HepG2 (cell line): ENCODE measurements around the gene FNDC3B. TPM values are rescaled to one million over a fixed set of nuclear protein-coding genes. Genes with fewer than 3 reads are reported as not detected.
A peak's percentile ranks its signal among the peaks of the same experiment; 100 is the strongest.

Experiments
- BRCA1 ChIP-seq: sonication (generic); formaldehyde crosslinking; IDR thresholded peaks from 2 replicates; pipeline ENCODE4 v1.4.0; 2020; ENCODE audit warnings: missing genetic modification reagents
- CC2D1A ChIP-seq: sonication (generic); formaldehyde crosslinking; IDR thresholded peaks from 2 replicates; pipeline ENCODE4 v1.8.1; 2023; ENCODE audit warnings: mild to moderate bottlenecking, missing genetic modification reagents
- FOXK1 ChIP-seq: sonication (generic); formaldehyde crosslinking; IDR thresholded peaks from 2 replicates; pipeline ENCODE4 v1.4.0; 2020; ENCODE audit warnings: low read depth, missing genetic modification reagents, borderline replicate concordance
- GZF1 ChIP-seq: sonication (generic); formaldehyde crosslinking; IDR thresholded peaks from 2 replicates; pipeline ENCODE4 v1.5.1; 2020; ENCODE audit warnings: mild to moderate bottlenecking, missing genetic modification reagents
- KLF16 ChIP-seq, 2 experiments: sonication (generic) in 1 of 2; formaldehyde crosslinking in 1 of 2; IDR thresholded peaks; 2 replicates each; pipeline versions ENCODE4 v1.6.1 to v1.8.0; 2016 to 2023; ENCODE audit warnings: missing genetic modification reagents in 2 of 2, missing compliant biosample characterization in 1 of 2
- MED1 ChIP-seq: sonication (generic); formaldehyde crosslinking; IDR thresholded peaks from 2 replicates; pipeline ENCODE4 v1.4.0; 2020; ENCODE audit warnings: missing genetic modification reagents
- NR2F2 ChIP-seq: IDR thresholded peaks from 2 replicates; pipeline ENCODE4 v1.6.1; 2012; ENCODE audit warnings: low read depth, inconsistent platforms, borderline replicate concordance
- PAF1 ChIP-seq: IDR thresholded peaks from 2 replicates; pipeline ENCODE4 v1.6.1; 2016; ENCODE audit warnings: missing genetic modification reagents, missing compliant biosample characterization
- SALL1 ChIP-seq: sonication (generic); formaldehyde crosslinking; IDR thresholded peaks from 2 replicates; pipeline ENCODE4 v1.8.0; 2022; ENCODE audit warnings: mild to moderate bottlenecking, missing genetic modification reagents
- SOX5 ChIP-seq: IDR thresholded peaks from 2 replicates; pipeline ENCODE4 v1.6.1; 2016; ENCODE audit warnings: borderline replicate concordance
- ZNF333 ChIP-seq: sonication (generic); formaldehyde crosslinking; IDR thresholded peaks from 2 replicates; pipeline ENCODE4 v1.4.0; 2020; ENCODE audit warnings: mild to moderate bottlenecking, missing genetic modification reagents, borderline replicate concordance
- ZNF383 ChIP-seq: sonication (generic); formaldehyde crosslinking; IDR thresholded peaks from 2 replicates; pipeline ENCODE4 v1.4.0; 2020; ENCODE audit warnings: missing genetic modification reagents, mild to moderate bottlenecking, borderline replicate concordance
- ZNF569 ChIP-seq: sonication (generic); formaldehyde crosslinking; IDR thresholded peaks from 2 replicates; pipeline ENCODE4 v1.5.0; 2020; ENCODE audit warnings: mild to moderate bottlenecking, missing genetic modification reagents, moderate library complexity, borderline replicate concordance
- ZNF572 ChIP-seq: sonication (generic); formaldehyde crosslinking; IDR thresholded peaks from 2 replicates; pipeline ENCODE4 v1.5.1; 2020; ENCODE audit warnings: mild to moderate bottlenecking, missing genetic modification reagents
- ZNF577 ChIP-seq: sonication (generic); formaldehyde crosslinking; IDR thresholded peaks from 2 replicates; pipeline ENCODE4 v1.4.0; 2020; ENCODE audit warnings: mild to moderate bottlenecking, low read depth, missing genetic modification reagents, borderline replicate concordance
- ZNF713 ChIP-seq: sonication (generic); formaldehyde crosslinking; IDR thresholded peaks from 2 replicates; pipeline ENCODE4 v1.4.0; 2020; ENCODE audit warnings: mild to moderate bottlenecking, missing genetic modification reagents
- polyA plus RNA-seq, 8 experiments: library from polyadenylated mRNA; depleted of rRNA in 3 of 8; stranded (reverse) in 7 of 8; unstranded in 1 of 8; fragments of >200 nt; fragmentation: Illumina TruSeq in 4 of 8; extraction: Trizol in 4 of 8; gene quantifications; 2 replicates each; pipeline versions ENCODE4 v1.2.1 to v1.2.3, GENCODE V29; 2011 to 2016; ENCODE audit warnings: low read depth in 4 of 8, missing spikeins in 1 of 8, mixed read lengths in 1 of 8; ENCODE audit not compliant: insufficient read depth in 1 of 8
- total RNA-seq, 5 experiments: library from RNA; depleted of rRNA; stranded (reverse); fragments of >200 nt; fragmentation: Illumina TruSeq; extraction: Trizol; gene quantifications; 2 replicates each; pipeline ENCODE4 v1.2.3, GENCODE V29; 2016; ENCODE audit warnings: low read depth in 1 of 5
- TF ChIP-seq, protein P1 (sequence below): sonication (generic); formaldehyde crosslinking; IDR thresholded peaks from 2 replicates; pipeline ENCODE4 v1.4.0; 2020; ENCODE audit warnings: low read depth, mild to moderate bottlenecking, missing genetic modification reagents
- TF ChIP-seq, protein P2 (sequence below): sonication (generic); formaldehyde crosslinking; IDR thresholded peaks from 2 replicates; pipeline ENCODE4; 2020; ENCODE audit warnings: missing genetic modification reagents, mild to moderate bottlenecking, borderline replicate concordance
- TF ChIP-seq, protein P3 (sequence below): sonication (generic); formaldehyde crosslinking; IDR thresholded peaks from 2 replicates; pipeline ENCODE4 v1.4.0; 2020; ENCODE audit warnings: missing genetic modification reagents, mild to moderate bottlenecking, borderline replicate concordance
- TF ChIP-seq, protein P4 (sequence below): sonication (generic); formaldehyde crosslinking; IDR thresholded peaks from 2 replicates; pipeline ENCODE4 v1.5.0; 2020; ENCODE audit warnings: missing genetic modification reagents

Gene FNDC3B
- total and polyA plus RNA-seq, 2 of the 13 experiments (the other 11 are each of a cell fraction or from before 2014, with no cell fraction given), result 74.8 to 103 TPM

DNA sequence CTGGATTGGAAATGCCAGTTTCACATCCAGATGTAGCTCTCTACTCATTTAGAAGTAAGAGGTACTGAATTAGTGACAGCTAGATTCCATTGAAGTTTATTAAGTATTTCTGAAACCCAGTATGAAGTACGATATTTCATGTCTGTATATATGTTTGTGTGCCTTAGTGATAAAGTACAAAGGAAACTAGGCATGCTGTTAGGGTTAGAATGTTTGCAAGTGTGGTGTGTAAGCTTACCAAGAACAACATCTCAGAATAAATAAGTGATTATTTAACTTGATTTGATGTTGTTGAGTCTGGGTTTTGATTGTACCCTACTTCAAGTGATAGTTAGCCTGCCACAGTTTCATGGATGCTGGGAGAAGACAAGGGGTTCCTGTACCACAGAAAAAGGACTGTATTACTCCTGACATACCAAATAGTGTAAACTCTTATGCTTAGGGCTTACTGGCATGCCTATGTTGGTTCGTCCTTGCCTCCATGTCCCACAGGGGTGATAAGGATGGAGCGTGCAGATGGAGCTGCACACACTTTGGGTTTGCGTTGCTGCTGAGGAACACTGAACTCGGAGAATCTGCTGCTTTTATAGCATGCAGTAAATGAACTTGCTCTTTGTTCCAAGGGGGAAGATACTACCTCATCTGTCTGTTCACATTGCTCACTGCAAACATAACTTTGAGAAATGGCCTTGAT lies 43.6 kb downstream of the FNDC3B start (continued):
- TF ChIP-seq SOX5 (CRISPR knock-in tag) (peak; percentile 30; the same call in 1 of the 2 replicates), SALL1 (peak; percentile 60), ZNF572 (CRISPR knock-in tag) (no peak), MED1 (CRISPR knock-in tag) (peak; percentile 61), ZNF713 (no peak), GZF1 (0 out of 2 replicates have a peak, but pooled peaks have one; percentile 52), ZNF333 (CRISPR knock-in tag) (no peak), ZNF577 (CRISPR knock-in tag) (no peak), KLF16 (CRISPR knock-in tag; IDR thresholded peaks at IDR 0.05) (no peak), NR2F2 (no peak), ZNF569 (no peak), BRCA1 (CRISPR knock-in tag) (no peak), CC2D1A (CRISPR knock-in tag) (no peak), ZNF383 (CRISPR knock-in tag) (0 out of 2 replicates have a peak, but pooled peaks have one; percentile 44), PAF1 (CRISPR knock-in tag) (peak; percentile 73), FOXK1 (no peak)
- TF ChIP-seq, protein P1, sequence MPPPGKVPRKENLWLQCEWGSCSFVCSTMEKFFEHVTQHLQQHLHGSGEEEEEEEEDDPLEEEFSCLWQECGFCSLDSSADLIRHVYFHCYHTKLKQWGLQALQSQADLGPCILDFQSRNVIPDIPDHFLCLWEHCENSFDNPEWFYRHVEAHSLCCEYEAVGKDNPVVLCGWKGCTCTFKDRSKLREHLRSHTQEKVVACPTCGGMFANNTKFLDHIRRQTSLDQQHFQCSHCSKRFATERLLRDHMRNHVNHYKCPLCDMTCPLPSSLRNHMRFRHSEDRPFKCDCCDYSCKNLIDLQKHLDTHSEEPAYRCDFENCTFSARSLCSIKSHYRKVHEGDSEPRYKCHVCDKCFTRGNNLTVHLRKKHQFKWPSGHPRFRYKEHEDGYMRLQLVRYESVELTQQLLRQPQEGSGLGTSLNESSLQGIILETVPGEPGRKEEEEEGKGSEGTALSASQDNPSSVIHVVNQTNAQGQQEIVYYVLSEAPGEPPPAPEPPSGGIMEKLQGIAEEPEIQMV (CRISPR knock-in tag), result no peak
- TF ChIP-seq, protein P2, sequence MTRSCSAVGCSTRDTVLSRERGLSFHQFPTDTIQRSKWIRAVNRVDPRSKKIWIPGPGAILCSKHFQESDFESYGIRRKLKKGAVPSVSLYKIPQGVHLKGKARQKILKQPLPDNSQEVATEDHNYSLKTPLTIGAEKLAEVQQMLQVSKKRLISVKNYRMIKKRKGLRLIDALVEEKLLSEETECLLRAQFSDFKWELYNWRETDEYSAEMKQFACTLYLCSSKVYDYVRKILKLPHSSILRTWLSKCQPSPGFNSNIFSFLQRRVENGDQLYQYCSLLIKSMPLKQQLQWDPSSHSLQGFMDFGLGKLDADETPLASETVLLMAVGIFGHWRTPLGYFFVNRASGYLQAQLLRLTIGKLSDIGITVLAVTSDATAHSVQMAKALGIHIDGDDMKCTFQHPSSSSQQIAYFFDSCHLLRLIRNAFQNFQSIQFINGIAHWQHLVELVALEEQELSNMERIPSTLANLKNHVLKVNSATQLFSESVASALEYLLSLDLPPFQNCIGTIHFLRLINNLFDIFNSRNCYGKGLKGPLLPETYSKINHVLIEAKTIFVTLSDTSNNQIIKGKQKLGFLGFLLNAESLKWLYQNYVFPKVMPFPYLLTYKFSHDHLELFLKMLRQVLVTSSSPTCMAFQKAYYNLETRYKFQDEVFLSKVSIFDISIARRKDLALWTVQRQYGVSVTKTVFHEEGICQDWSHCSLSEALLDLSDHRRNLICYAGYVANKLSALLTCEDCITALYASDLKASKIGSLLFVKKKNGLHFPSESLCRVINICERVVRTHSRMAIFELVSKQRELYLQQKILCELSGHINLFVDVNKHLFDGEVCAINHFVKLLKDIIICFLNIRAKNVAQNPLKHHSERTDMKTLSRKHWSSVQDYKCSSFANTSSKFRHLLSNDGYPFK, result no peak
- TF ChIP-seq, protein P3, sequence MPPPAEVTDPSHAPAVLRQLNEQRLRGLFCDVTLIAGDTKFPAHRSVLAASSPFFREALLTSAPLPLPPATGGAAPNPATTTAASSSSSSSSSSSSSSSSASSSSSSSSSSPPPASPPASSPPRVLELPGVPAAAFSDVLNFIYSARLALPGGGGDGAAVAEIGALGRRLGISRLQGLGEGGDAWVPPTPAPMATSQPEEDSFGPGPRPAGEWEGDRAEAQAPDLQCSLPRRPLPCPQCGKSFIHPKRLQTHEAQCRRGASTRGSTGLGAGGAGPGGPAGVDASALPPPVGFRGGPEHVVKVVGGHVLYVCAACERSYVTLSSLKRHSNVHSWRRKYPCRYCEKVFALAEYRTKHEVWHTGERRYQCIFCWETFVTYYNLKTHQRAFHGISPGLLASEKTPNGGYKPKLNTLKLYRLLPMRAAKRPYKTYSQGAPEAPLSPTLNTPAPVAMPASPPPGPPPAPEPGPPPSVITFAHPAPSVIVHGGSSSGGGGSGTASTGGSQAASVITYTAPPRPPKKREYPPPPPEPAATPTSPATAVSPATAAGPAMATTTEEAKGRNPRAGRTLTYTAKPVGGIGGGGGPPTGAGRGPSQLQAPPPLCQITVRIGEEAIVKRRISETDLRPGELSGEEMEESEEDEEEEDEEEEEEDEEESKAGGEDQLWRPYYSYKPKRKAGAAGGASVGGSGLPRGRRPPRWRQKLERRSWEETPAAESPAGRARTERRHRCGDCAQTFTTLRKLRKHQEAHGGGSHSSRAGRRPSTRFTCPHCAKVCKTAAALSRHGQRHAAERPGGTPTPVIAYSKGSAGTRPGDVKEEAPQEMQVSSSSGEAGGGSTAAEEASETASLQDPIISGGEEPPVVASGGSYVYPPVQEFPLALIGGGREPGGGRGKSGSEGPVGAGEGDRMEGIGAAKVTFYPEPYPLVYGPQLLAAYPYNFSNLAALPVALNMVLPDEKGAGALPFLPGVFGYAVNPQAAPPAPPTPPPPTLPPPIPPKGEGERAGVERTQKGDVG (CRISPR knock-in tag), result no peak
- TF ChIP-seq, protein P4, sequence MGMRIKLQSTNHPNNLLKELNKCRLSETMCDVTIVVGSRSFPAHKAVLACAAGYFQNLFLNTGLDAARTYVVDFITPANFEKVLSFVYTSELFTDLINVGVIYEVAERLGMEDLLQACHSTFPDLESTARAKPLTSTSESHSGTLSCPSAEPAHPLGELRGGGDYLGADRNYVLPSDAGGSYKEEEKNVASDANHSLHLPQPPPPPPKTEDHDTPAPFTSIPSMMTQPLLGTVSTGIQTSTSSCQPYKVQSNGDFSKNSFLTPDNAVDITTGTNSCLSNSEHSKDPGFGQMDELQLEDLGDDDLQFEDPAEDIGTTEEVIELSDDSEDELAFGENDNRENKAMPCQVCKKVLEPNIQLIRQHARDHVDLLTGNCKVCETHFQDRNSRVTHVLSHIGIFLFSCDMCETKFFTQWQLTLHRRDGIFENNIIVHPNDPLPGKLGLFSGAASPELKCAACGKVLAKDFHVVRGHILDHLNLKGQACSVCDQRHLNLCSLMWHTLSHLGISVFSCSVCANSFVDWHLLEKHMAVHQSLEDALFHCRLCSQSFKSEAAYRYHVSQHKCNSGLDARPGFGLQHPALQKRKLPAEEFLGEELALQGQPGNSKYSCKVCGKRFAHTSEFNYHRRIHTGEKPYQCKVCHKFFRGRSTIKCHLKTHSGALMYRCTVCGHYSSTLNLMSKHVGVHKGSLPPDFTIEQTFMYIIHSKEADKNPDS (CRISPR knock-in tag), result no peak
